Effector memory CD4-positive, alpha-beta T cell (primary cell): ENCODE data around the gene YIPF6.
A peak's percentile ranks its signal among the peaks of the same experiment; 100 is the strongest.
"Not testable (repeated sequence)": the region's sequence is repeated elsewhere in the genome, so short reads cannot be mapped to it uniquely, and the experiment has no call there.

Experiments used
- DNase-seq, 3 donors: peaks; one replicate each; pipeline ENCODE4 v3.0.0-alpha.2; 2020
- H3K27ac ChIP-seq: 2 replicates; pipeline ENCODE4 v1.7.0; 2013; ENCODE audit warnings: mild to moderate bottlenecking, low read length, moderate library complexity; ENCODE audit not compliant: insufficient read depth, poor library complexity, severe bottlenecking
- H3K27me3 ChIP-seq: replicated peaks from 2 replicates; pipeline ENCODE4 v1.7.0; 2013; ENCODE audit warnings: mild to moderate bottlenecking, low read length; ENCODE audit not compliant: insufficient read depth, control insufficient read depth, poor library complexity, severe bottlenecking
- H3K36me3 ChIP-seq: 2 replicates; pipeline ENCODE4 v1.7.0; 2013; ENCODE audit warnings: mild to moderate bottlenecking, low read length, moderate library complexity; ENCODE audit not compliant: control insufficient read depth, insufficient read depth
- H3K4me1 ChIP-seq: 2 replicates; pipeline ENCODE4 v1.7.0; 2013; ENCODE audit warnings: low read length, mild to moderate bottlenecking; ENCODE audit not compliant: control insufficient read depth, insufficient read depth, poor library complexity, severe bottlenecking
- H3K4me3 ChIP-seq: 2 replicates; pipeline ENCODE4 v1.7.0; 2013; ENCODE audit warnings: low read length, low read depth, mild to moderate bottlenecking; ENCODE audit not compliant: insufficient read depth, poor library complexity, severe bottlenecking
- H3K9me3 ChIP-seq: 2 replicates; pipeline ENCODE4 v1.7.0; 2013; ENCODE audit warnings: mild to moderate bottlenecking, low read length, moderate library complexity; ENCODE audit not compliant: control insufficient read depth

YIPF6 gene

GRCh38 chrX:68480969-68481368 is 17.9 kb upstream of the YIPF6 start:
- Histone ChIP-seq H3K4me3 (no peak overlapping the region), H3K36me3 (no peaks in the 10 kb centered on the region), H3K27ac (no peak overlapping the region), H3K4me1 (no peaks in the 10 kb centered on the region), H3K27me3 (no peaks in the 10 kb centered on the region), H3K9me3 (no peaks in the 10 kb centered on the region)
- no peak for DNase-seq

GRCh38 chrX:68486198-68486597 is 12.7 kb upstream of the YIPF6 start:
- DNase-seq, H3K36me3 ChIP-seq, H3K9me3 ChIP-seq, H3K27me3 ChIP-seq, H3K4me1 ChIP-seq, H3K27ac ChIP-seq, H3K4me3 ChIP-seq: not testable (repeated sequence)

- Histone ChIP-seq H3K9me3 (no peaks in the 10 kb centered on the region), H3K27ac (no peak overlapping the region), H3K4me3 (no peak overlapping the region), H3K36me3 (no peaks in the 10 kb centered on the region), H3K4me1 (no peaks in the 10 kb centered on the region), H3K27me3 (no peaks in the 10 kb centered on the region)
- no peak for DNase-seq
These were observed 11.6 kb upstream of the YIPF6 start for GRCh38 chrX:68487254-68487653.

- DNase-seq = no peak
- Histone ChIP-seq H3K27me3 (no peaks in the 10 kb centered on the region), H3K27ac (no peak overlapping the region), H3K36me3 (no peaks in the 10 kb centered on the region), H3K9me3 (no peaks in the 10 kb centered on the region), H3K4me3 (no peak overlapping the region), H3K4me1 (no peaks in the 10 kb centered on the region)
These were observed 10.9 kb upstream of the YIPF6 start for GRCh38 chrX:68487924-68488323.

- Histone ChIP-seq H3K27me3 (no peaks in the 10 kb centered on the region), H3K4me3 (no peak overlapping the region), H3K27ac (no peak overlapping the region), H3K9me3 (no peaks in the 10 kb centered on the region), H3K36me3 (no peaks in the 10 kb centered on the region), H3K4me1 (no peaks in the 10 kb centered on the region)
- no peak for DNase-seq
These were observed 10.2 kb upstream of the YIPF6 start for GRCh38 chrX:68488657-68489056.

- Histone ChIP-seq H3K4me3 (no peak overlapping the region), H3K36me3 (no peaks in the 10 kb centered on the region)
These were observed 8.2 kb upstream of the YIPF6 start for GRCh38 chrX:68490644-68491043.

GRCh38 chrX:68492583-68492982 is 6.3 kb upstream of the YIPF6 start:
- no peaks in the 10 kb centered on the region for H3K36me3 ChIP-seq
- H3K27me3 ChIP-seq = no peaks in the 10 kb centered on the region
- no peak for DNase-seq

More at GRCh38 chrX:68490644-68491043, 8.2 kb upstream of the YIPF6 start:
- no peaks in the 10 kb centered on the region for H3K9me3 ChIP-seq
- H3K4me1 ChIP-seq = no peaks in the 10 kb centered on the region
- no peaks in the 10 kb centered on the region for H3K27me3 ChIP-seq
- H3K27ac ChIP-seq = no peak overlapping the region
- no peak for DNase-seq

GRCh38 chrX:68493776-68494175 is 5.1 kb upstream of the YIPF6 start:
- not testable (repeated sequence) for H3K4me3 ChIP-seq, H3K36me3 ChIP-seq, H3K9me3 ChIP-seq, H3K27ac ChIP-seq, DNase-seq, H3K4me1 ChIP-seq, H3K27me3 ChIP-seq

More at GRCh38 chrX:68492583-68492982, 6.3 kb upstream of the YIPF6 start:
- no peak overlapping the region for H3K27ac ChIP-seq
- no peaks in the 10 kb centered on the region for H3K4me1 ChIP-seq
- H3K9me3 ChIP-seq = no peaks in the 10 kb centered on the region
- no peak overlapping the region for H3K4me3 ChIP-seq

- H3K4me3 ChIP-seq = peak overlapping the region; percentile 81
- peak overlapping the region; percentile 86 for H3K27ac ChIP-seq
- H3K36me3 ChIP-seq = no peaks in the 10 kb centered on the region
- no peaks in the 10 kb centered on the region for H3K4me1 ChIP-seq
- no peaks in the 10 kb centered on the region for H3K27me3 ChIP-seq
- no peak for DNase-seq
- no peaks in the 10 kb centered on the region for H3K9me3 ChIP-seq
These were observed 775 bp upstream of the YIPF6 start for GRCh38 chrX:68498044-68498507.

- H3K27ac ChIP-seq = peak overlapping the region; percentile 86
- H3K4me1 ChIP-seq = no peaks in the 10 kb centered on the region
- no peaks in the 10 kb centered on the region for H3K36me3 ChIP-seq
- no peak for DNase-seq
- peak overlapping the region; percentile 81 for H3K4me3 ChIP-seq
- H3K9me3 ChIP-seq = no peaks in the 10 kb centered on the region
- H3K27me3 ChIP-seq = no peaks in the 10 kb centered on the region
These were observed 973 bp downstream of the YIPF6 start for GRCh38 chrX:68499543-68500504.
